ENCODE measurements around the gene HJURP. TPM values are rescaled to one million over a fixed set of nuclear protein-coding genes. Genes with fewer than 3 reads are reported as not detected.
A peak's percentile ranks its signal among the peaks of the same experiment; 100 is the strongest.

The HJURP gene
- total and polyA plus RNA-seq, 9 of the 15 experiments (the other 6 are each of a cell fraction or from before 2014, with no cell fraction given): 13.8 to 102 (median 28.3) TPM

DNA sequence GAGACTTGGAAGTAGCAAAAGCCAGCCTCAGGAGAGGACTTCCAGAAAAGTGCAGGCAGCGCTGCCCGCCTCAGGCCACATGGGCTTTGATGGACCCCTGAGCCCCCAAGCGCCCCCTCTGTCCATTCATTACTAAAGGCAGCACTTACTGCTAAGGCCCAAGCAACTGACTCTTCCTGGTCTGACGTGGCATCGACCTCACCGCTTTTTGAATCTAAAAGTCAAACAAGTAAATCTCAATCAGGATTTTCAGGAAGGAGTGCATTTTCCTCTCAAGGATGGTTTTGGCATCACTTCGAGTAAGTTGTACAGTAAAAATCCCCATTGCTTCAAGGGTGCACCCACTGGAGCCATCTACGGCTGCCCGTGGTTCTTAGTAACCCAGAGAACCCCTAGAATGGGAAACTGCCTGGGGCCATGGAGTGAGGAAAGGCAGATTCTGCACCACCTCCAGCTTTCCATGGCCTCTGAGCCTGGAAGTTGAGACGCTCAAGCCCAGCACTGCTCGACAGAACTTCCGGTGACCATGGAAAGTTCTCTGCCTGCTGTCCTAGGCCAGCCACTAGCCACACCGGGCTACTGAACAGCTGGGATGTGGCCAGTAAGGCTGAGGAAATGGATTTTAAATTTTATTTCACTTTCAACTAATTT, 7.0 kb downstream of the HJURP start:
- H3K9me1 ChIP-seq (ENCODE audit: control insufficient read depth, insufficient read depth, low read length): peaks cover 4% of the 10 kb centered on the region
- no TSS peak for BruUV-seq (replicated peaks)
- in situ Hi-C loops (cut with MboI) (no loop called here), intact Hi-C loops (cut with micrococcal nuclease) (no loop called here)
- H3K4me3 ChIP-seq: no peak overlapping the region
- no peak for FAIRE-seq
- ATAC-seq: no peak
- 99% methylated on average over 10 of the region's 13 CpGs for WGBS (ENCODE audit: insufficient coverage, low coverage, missing lambda C conversion rate)
- no peak overlapping the region for H2AFZ ChIP-seq (ENCODE audit: low read depth, low read length)
- H3K9ac ChIP-seq (ENCODE audit: insufficient read depth in 1 of 2, low read depth in 2 of 2, low read length in 2 of 2): no peak overlapping the region
- H3K27ac ChIP-seq (ENCODE audit: extremely low read depth, low read depth, low read length): no peak overlapping the region
- no peak for DNase-seq (ENCODE audit: extremely low read depth in 1 of 4, low spot score in 3 of 4)
- H3K36me3 ChIP-seq (ENCODE audit: control insufficient read depth, insufficient read depth, low read length): peaks cover 97% of the 10 kb centered on the region
- H3K4me2 ChIP-seq (ENCODE audit: insufficient read depth, low read length): no peak overlapping the region
- peaks cover 80% of the 10 kb centered on the region for H3K79me2 ChIP-seq (ENCODE audit: control insufficient read depth, insufficient read depth, low read length)
- H3K9me3 ChIP-seq (replicated peaks; ENCODE audit: control insufficient read depth, insufficient read depth, low read depth, low read length): no peaks in the 10 kb centered on the region
- no peaks in the 10 kb centered on the region for H4K20me1 ChIP-seq (replicated peaks; ENCODE audit: control insufficient read depth, insufficient read depth, low read length)
- CTCF ChIA-PET (ENCODE audit: low intra/inter-chr PET ratio): no interaction called here
- TF ChIP-seq RBFOX2 (IDR thresholded peaks at IDR 0.05; ENCODE audit: low read depth, low read length): 0 out of 2 replicates have a peak, but pooled peaks have one; percentile 3
- no peak for TF ChIP-seq ZNF445 (CRISPR knock-in tag; IDR thresholded peaks at IDR 0.05; ENCODE audit: low read depth)
- peaks cover 0 to 7% of the 10 kb centered on the region in 2 experiments; a peak in 3 of 5 replicates for H3K4me1 ChIP-seq (replicated peaks in 1 of 2; ENCODE audit: control insufficient read depth in 2 of 2, insufficient read depth in 2 of 2, low read length in 2 of 2)
- no peaks in the 10 kb centered on the region for H3K27me3 ChIP-seq (ENCODE audit: control insufficient read depth in 2 of 2, insufficient read depth in 2 of 2, low read length in 2 of 2)
- POLR2A ChIA-PET: interaction anchor here (1.0 kb wide), 1 partner anchor 11 kb away, joined by 4 read pairs; no protein-coding TSS in a partner anchor

DNA sequence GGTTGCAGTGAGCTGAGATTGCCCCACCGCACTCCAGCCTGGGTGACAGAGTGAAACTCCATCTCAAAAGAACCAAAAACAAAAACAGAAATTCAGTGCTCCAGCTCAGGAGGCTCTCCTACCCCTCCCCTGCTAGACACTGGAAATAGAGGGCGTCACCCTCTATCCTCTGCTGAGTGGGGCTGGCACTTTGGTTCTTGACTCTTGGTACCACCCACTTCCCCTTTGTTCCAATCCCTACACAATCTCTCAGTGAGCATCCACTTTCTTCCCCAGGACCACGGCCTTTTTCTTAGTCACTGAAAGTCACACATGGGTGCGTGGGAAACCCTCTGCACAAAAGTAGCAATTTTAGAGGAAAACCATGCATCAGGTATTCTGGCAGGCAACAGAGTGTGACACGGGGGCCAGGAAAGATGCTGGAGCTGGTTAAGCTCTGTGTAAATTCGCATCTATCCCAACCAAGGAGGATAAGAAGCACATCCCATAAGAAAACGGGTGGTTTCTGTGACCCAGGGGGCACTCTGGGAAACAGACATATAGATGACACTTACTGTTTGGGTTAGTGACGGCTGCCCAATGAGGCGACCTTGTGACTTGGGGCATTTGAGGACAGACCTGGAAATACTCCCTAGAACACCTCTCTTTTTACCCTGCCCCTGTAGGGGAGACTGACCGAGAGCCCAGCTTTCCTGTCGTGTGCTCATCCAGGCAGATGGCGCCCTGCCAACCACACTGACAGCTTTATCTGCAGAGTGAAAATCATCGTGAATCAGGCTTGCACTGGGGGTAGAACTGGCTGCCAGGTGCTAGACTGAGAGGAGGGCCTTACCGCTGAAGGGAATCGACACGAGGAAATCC, 7.7 kb downstream of the HJURP start:
- FAIRE-seq (no peak), DNase-seq (ENCODE audit: extremely low read depth in 1 of 4, low spot score in 3 of 4) (no peak), ATAC-seq (no peak)
- Histone ChIP-seq H2AFZ (ENCODE audit: low read depth, low read length) (no peak overlapping the region), H3K4me2 (ENCODE audit: insufficient read depth, low read length) (no peak overlapping the region), H3K9ac (ENCODE audit: insufficient read depth in 1 of 2, low read depth in 2 of 2, low read length in 2 of 2) (no peak overlapping the region), H3K79me2 (ENCODE audit: control insufficient read depth, insufficient read depth, low read length) (peaks cover 80% of the 10 kb centered on the region), H3K27me3 (ENCODE audit: control insufficient read depth in 2 of 2, insufficient read depth in 2 of 2, low read length in 2 of 2) (no peaks in the 10 kb centered on the region), H3K27ac (ENCODE audit: extremely low read depth, low read depth, low read length) (no peak overlapping the region), H3K4me1 (replicated peaks in 1 of 2; ENCODE audit: control insufficient read depth in 2 of 2, insufficient read depth in 2 of 2, low read length in 2 of 2) (no peaks in the 10 kb centered on the region; a peak in 2 of 5 replicates), H3K9me3 (replicated peaks; ENCODE audit: control insufficient read depth, insufficient read depth, low read depth, low read length) (no peaks in the 10 kb centered on the region), H4K20me1 (replicated peaks; ENCODE audit: control insufficient read depth, insufficient read depth, low read length) (no peaks in the 10 kb centered on the region), H3K4me3 (no peak overlapping the region), H3K9me1 (ENCODE audit: control insufficient read depth, insufficient read depth, low read length) (peaks cover under 1% of the 10 kb centered on the region), H3K36me3 (ENCODE audit: control insufficient read depth, insufficient read depth, low read length) (peaks cover 97% of the 10 kb centered on the region)
- in situ Hi-C loops (cut with MboI) (no loop called here), intact Hi-C loops (cut with micrococcal nuclease) (no loop called here)
- BruUV-seq (replicated peaks): no TSS peak
- POLR2A ChIA-PET: interaction anchor here (1.2 to 1.3 kb wide), 2 partner anchors 8 to 11 kb away, joined by 4 to 5 read pairs; partner anchors contain the start of gene HJURP
- 0 out of 2 replicates have a peak, but pooled peaks have one; percentile 23 for TF ChIP-seq RBFOX2 (IDR thresholded peaks at IDR 0.05; ENCODE audit: low read depth, low read length)
- TF ChIP-seq NFIC (IDR thresholded peaks at IDR 0.05): peak; percentile 31; the same call in 1 of the 2 replicates
- no peak for TF ChIP-seq SRF (CRISPR knock-in tag; IDR thresholded peaks at IDR 0.05)
- CTCF ChIA-PET (ENCODE audit: low intra/inter-chr PET ratio): no interaction called here
- WGBS (ENCODE audit: insufficient coverage, low coverage, missing lambda C conversion rate): 75% methylated on average over 9 of the region's 16 CpGs

Measured in K562 (cell line).